ENCODE measurements around the gene MDK. TPM values are rescaled to one million over a fixed set of nuclear protein-coding genes. Genes with fewer than 3 reads are reported as not detected.

Gene MDK
- total RNA-seq, 4 donors from 2014 or later = 5.0 to 25.0 (median 14.1) TPM

GRCh38 chr11:46387456-46387855 lies 6.0 kb downstream of the MDK start:
- H3K27me3 ChIP-seq = peaks cover 100% of the 10 kb centered on the region
- H3K36me3 ChIP-seq = no peaks in the 10 kb centered on the region
- no peaks in the 10 kb centered on the region for H3K9me3 ChIP-seq
- no peak for TF ChIP-seq POLR2A (IDR thresholded peaks at IDR 0.05)
- no peak for TF ChIP-seq POLR2AphosphoS5 (IDR thresholded peaks at IDR 0.05)
- no peak for TF ChIP-seq EP300 (IDR thresholded peaks at IDR 0.05)
- no peak for TF ChIP-seq CTCF (IDR thresholded peaks at IDR 0.05)
- 74 to 77% methylated on average over 4 of the region's 5 CpGs for WGBS, 2 donors (ENCODE audit: low coverage in 1 of 2)
- H3K4me3 ChIP-seq = no peak overlapping the region
- H3K27ac ChIP-seq = no peak overlapping the region
- ATAC-seq = no peak
- H3K4me1 ChIP-seq = peaks cover 0 to 43% (median 29%) of the 10 kb centered on the region in 3 donors

- H3K9me3 ChIP-seq = no peaks in the 10 kb centered on the region
- H3K4me3 ChIP-seq = no peak overlapping the region
- no peak for ATAC-seq
- H3K27ac ChIP-seq = no peak overlapping the region
- 10 to 20% methylated on average over 2 of the region's 24 CpGs for WGBS, 2 donors (ENCODE audit: low coverage in 1 of 2)
- H3K36me3 ChIP-seq = no peaks in the 10 kb centered on the region
- TF ChIP-seq EP300 (IDR thresholded peaks at IDR 0.05) = no peak
- no peak for TF ChIP-seq POLR2AphosphoS5 (IDR thresholded peaks at IDR 0.05)
- no peak for TF ChIP-seq CTCF (IDR thresholded peaks at IDR 0.05)
- TF ChIP-seq POLR2A (IDR thresholded peaks at IDR 0.05) = no peak
- peaks cover 0 to 43% (median 31%) of the 10 kb centered on the region in 3 donors for H3K4me1 ChIP-seq
- H3K27me3 ChIP-seq = peaks cover 98% of the 10 kb centered on the region
Observed at GRCh38 chr11:46387919-46388618, 6.6 kb downstream of the MDK start.

- Histone ChIP-seq H3K36me3 (no peaks in the 10 kb centered on the region), H3K27me3 (peaks cover 95% of the 10 kb centered on the region), H3K4me1 (peaks cover 0 to 45% (median 31%) of the 10 kb centered on the region in 3 donors), H3K4me3 (peak overlapping the region in 1 of 2 donors; percentile 44), H3K9me3 (no peaks in the 10 kb centered on the region), H3K27ac (no peak overlapping the region)
- ATAC-seq = no peak
- WGBS, 2 donors (ENCODE audit: low coverage in 1 of 2) = 9 to 12% methylated on average over 5 to 6 of the region's 21 CpGs
- TF ChIP-seq POLR2A (IDR thresholded peaks at IDR 0.05) (no peak), EP300 (IDR thresholded peaks at IDR 0.05) (no peak), POLR2AphosphoS5 (IDR thresholded peaks at IDR 0.05) (no peak), CTCF (IDR thresholded peaks at IDR 0.05) (no peak)
Observed at GRCh38 chr11:46388619-46389449, 7.4 kb downstream of the MDK start.

- Histone ChIP-seq H3K36me3 (no peaks in the 10 kb centered on the region), H3K27me3 (peaks cover 86% of the 10 kb centered on the region), H3K4me1 (peaks cover 0 to 45% (median 31%) of the 10 kb centered on the region in 3 donors), H3K4me3 (peak overlapping the region in 1 of 2 donors; percentile 44), H3K9me3 (no peaks in the 10 kb centered on the region), H3K27ac (no peak overlapping the region)
- no peak for TF ChIP-seq POLR2A (IDR thresholded peaks at IDR 0.05)
- TF ChIP-seq POLR2AphosphoS5 (IDR thresholded peaks at IDR 0.05) = no peak
- peak in 3 of 4 experiments; percentile 75 to 92 (median 81) for TF ChIP-seq CTCF (IDR thresholded peaks at IDR 0.05)
- peak; percentile 53 for ATAC-seq
- 3% methylated on average over 6 of the region's 80 CpGs; no CpG with 5 or more reads in 1 of the 2 donors for WGBS, 2 donors (ENCODE audit: low coverage in 1 of 2)
Observed at GRCh38 chr11:46389450-46390330, 8.2 kb downstream of the MDK start.

Data from gastroesophageal sphincter (tissue), 4 donors.